GM19025 (cell line): ENCODE data around the gene MINDY2.
"Not testable (repeated sequence)": the region's sequence is repeated elsewhere in the genome, so short reads cannot be mapped to it uniquely, and the experiment has no call there.

Experiments used
- ATAC-seq: cut with Tn5 transposase; IDR thresholded peaks from one replicate; pipeline ENCODE4 v1.9.1; 2021; ENCODE audit warnings: mild to moderate bottlenecking, low read depth, moderate library complexity; ENCODE audit not compliant: unreplicated experiment

Gene MINDY2

DNA sequence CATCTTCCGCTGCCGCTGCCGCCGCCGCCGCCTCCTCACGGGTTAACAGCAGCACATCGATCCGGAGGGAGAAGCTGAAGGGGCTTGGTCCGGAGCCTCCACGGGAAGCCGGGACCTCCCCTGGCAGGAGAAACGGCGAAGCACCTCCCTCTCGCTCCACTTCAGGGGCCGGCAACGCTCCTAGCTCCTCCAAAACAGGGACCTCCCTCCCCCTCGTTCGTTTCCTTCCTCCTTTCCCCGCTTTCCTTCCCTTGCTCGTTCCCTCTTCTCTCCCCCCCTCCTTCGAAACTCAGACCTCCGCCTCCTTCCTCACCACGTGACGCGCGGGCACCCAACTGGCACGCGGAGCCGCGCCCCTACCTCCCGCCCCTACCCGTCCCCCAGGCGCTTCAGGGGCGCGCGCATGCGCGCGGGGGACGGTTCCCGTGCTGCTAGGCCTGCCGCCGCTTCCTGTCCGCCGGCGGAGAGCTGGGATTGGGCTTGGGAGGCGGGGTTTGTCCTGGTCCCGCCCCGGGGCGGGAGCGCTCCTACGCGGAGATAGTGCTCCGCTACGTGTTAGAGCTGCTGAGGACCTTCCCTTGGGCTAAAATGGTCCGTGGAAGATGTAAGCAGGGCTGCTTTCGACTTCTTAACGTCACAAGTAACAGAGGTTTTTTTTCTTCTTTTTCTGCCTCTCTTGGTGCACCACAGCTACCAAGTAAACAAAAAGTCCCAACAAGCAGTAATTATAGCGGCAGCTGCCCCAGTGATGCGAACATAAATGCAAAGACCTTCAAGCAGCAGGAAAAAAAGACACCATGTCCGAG lies 21.4 kb upstream of the MINDY2 start, which contains the start of gene ADAM10:
Gene ADAM10 (minus strand): TSS at position 176 of the 806 bp plus-strand sequence. CDS start 173 bp downstream, at position 3.
- peak; percentile 88 for ATAC-seq

DNA sequence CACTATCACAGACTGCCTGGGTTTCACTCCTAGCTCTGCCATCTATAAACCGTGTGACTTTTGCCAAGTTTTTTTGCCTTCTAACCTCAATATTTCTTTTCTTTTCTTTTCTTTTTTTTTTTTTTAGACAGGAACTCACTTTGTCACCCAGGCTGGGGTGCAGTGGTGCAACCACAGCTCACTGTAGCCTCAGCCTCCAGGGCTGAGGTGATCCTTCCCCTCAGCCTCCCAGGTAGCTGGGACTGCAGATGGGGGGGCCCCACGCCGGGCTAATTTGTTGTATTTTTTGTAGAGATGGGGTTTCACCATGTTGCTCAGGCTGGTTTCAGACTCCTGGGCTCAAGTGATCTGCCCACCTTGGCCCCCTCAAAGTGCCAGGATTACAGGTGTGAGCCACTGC lies 18.4 kb upstream of the MINDY2 start:
- ATAC-seq: no peak

DNA sequence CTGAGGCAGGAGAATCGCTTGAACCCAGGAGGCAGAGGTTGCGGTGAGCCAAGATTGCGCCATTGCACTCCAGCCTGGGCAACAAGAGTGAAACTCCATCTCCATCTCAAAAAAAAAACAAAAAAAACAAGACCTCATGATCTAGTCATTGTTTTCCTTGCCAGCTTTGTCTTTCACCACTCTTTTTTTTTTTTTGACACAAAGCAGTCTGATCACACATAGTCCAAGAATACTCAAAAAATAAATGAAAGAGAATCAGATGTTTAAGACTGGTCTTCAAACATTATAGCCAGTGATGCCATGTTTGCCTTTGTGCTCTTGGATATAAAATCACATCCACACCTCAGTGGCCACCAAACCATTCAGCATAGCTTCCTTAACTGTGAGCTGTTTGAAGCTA lies 15.8 kb upstream of the MINDY2 start:
- ATAC-seq: no peak

DNA sequence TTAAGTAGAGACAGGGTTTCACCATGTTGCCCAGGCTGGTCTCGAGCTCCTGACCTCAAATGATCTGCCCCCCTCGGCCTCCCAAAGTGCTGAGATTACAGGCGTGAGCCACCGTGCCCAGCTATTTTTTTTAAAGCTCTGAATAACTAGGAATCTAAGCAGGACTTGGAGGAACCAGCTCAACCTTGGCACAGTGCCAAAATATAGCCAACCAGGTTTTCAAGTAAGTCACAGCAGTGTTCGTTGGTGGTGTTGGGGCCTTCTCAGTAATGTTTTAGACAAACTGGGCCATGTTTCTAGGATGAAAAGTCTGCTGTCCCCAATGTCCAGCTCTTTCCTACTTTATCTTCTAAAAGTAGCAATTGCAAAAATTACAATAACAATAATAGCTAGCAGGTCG lies 15.1 kb upstream of the MINDY2 start:
- no peak for ATAC-seq

DNA sequence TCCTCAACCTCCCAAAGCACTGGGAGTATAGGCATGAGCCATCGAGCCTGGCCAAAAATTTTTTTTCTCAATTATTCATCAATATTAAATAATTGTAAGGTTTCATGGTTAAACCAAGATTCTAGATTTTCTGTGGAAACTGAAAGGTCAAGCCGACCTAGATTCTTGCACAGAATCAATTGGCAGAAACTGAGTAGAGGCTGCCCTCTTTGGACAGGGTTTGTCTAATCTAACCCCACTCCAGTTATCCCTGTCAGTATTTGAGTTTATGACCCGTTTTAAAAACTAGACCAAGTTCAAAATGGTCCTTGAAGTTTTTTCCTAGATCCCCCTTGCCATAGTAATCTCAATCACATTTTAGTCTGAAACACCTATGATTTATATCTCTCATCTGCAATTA lies 13.0 kb upstream of the MINDY2 start:
- ATAC-seq: no peak

DNA sequence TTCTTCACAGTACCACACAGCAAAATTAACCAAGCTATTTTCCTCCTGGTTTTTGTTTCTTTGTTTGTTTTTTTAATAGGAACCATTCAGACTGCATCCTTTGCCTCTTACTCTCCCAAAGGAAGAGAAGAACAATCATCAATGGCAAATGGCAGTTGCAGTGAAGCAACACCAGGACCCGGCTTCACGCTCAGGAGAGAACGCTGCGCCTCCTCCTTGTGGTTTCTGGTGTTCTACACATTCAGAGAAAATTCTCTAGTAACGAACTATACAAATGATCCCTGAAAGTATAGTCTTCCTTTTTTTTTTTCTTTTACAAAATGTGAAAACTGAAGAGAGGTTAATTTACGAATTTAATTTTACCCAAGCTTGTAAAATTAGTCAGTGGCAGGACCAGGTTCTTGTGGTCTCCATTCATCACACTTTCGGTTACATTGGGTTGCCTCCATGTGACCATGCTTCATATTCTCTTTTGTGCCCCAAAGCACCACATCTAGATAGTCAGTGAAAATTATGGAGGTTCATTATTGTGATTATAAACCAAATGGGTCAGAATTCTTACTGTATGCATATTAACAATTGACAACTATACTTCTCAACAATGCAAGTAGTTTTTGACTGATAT lies 10.6 kb upstream of the MINDY2 start:
- ATAC-seq: no peak

DNA sequence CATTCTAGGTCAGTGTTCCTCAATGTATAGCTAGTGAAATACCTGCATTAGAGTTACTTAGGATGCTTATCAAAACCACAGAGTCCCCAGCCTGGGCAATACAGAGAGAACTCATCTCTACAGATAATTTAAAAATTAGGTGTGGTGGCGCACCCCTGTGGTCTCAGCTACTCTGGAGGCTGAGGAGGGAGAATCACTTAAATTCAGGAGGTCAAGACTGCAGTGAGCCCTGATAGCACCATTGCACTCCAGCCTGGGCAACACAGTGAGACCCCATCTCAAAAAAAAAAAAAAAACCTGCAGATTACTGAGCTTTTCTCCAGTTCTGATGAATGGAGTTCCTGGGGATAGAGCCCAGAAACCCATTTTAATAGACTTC lies 10.1 kb upstream of the MINDY2 start:
- no peak for ATAC-seq

DNA sequence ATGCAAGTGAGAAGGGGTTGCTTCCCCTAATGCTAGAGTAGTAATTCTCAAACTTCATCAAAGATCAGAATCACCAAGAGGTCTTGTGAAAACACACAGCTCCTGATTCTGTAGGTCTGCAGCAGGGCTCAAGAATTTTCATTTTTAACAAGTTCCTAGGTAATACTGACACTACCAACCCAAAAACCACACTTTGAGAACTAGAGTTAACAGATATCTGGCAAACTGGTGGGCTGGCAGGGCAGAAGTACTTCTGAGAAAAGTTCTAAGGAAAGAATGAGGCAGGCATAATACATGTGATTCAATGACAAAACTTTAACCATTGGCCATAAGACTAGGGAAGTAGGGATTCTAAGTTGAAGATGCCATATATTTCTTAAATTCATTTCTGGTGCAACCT lies 8.8 kb upstream of the MINDY2 start:
- ATAC-seq: no peak

DNA sequence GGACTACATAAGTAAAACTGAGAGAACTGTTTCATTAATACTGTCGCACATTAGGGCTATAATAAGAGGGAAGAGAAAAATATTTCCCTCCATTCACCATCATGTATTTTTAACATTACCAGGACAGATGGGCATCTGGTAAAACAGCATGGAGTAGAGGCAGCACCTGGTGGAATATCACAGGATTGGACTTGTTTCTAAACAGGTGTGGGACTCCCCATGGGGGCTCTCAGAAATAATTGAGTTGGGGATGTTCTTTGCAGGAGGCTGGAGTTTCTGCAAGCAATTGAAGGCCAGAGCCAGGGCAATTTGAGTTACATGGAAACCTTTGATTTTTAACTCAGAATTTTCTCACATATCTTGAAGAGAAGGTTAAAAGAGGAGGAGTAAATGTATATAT lies 8.4 kb upstream of the MINDY2 start:
- ATAC-seq: no peak

DNA sequence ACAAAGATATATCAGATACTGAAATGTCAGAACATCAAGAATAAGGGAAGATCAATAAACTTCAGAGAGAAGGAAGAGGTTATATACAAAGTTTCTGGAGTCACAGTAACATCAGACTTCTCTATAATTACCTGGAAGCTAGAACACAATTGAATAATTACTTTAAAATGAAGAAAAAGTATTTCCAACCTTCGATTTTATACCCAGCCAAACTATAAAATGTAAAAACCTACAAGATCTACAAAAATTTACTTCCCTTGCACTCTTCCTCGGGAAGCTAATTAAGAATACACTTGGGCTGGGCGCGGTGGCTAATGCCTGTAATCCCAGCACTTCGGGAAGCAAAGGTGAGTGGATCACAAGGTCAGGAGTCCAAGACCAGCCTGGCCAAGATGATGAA lies 6.6 kb upstream of the MINDY2 start:
- ATAC-seq: no peak

DNA sequence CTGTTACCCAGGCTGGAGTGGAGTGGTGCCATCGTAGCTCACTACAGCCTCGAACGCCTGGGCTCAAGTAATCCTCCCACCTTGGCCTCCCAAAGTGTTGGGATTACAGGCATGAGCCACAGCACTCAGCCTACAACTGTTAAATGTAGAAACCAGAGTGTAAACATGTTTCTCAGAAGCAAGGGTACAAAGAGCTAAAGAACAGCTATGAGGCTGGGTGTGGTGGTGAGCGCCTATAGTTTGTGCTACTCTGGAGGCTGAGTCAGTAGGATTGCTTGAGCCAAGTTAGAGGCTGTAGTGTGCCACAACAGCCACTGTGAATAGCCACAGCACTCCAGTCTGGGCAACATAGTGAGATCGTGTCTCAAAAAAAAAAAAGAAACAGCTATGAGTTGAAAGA lies 4.8 kb upstream of the MINDY2 start:
- ATAC-seq: no peak

DNA sequence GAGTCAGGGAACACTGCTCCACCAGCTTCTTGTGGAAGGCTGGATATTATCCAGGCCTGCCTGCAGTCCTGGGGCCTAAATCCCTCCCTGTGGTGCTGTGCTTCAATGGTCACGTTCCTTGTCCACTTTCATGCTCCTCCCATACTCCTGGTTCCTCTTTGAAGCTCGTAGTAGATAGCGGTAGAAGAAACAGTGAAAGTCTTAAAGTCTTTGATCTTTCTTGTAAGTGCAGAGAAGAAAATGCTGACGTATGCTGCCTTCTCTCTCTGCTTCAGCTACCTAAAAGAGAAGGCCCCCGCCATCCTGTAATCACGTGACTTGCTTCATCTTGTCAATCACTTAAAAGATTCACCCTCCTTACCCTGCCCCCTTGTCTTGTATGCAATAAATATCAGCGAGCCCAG lies 2.5 kb upstream of the MINDY2 start:
- not testable (repeated sequence) for ATAC-seq

DNA sequence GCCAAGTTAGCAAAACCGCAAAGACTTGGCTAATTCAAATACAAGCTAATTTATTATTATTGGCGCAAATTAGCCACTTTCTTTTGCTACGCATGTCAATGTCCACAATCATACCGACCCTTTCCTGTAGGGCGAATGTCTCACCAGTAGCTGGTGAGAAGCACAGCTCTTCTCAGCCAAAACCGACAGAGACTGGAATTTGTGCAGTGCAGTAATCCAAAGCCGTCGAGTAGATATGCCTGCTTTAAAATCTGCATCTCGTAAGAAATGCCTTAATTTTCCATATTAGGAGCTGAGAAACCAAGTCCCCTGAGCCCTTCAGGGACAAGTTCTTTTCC lies 614 bp upstream of the MINDY2 start:
- ATAC-seq: peak; percentile 2

DNA sequence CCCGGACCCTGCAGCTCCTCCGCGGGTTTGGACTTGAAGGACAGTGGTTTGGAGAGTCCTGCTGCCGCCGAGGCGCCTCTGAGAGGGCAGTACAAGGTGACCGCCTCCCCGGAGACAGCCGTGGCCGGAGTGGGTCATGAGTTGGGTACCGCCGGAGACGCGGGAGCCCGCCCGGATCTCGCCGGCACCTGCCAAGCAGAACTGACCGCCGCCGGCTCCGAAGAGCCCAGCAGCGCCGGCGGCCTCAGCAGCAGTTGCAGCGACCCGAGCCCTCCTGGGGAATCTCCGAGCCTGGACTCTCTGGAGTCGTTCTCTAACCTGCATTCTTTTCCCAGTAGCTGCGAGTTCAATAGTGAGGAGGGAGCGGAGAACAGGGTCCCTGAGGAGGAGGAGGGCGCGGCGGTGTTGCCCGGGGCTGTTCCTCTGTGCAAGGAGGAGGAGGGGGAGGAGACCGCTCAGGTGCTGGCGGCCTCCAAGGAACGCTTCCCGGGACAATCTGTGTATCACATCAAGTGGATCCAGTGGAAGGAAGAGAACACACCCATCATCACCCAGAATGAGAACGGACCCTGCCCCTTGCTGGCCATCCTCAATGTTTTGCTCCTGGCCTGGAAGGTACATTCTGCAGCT lies 634 bp downstream of the MINDY2 start:
- no peak for ATAC-seq

DNA sequence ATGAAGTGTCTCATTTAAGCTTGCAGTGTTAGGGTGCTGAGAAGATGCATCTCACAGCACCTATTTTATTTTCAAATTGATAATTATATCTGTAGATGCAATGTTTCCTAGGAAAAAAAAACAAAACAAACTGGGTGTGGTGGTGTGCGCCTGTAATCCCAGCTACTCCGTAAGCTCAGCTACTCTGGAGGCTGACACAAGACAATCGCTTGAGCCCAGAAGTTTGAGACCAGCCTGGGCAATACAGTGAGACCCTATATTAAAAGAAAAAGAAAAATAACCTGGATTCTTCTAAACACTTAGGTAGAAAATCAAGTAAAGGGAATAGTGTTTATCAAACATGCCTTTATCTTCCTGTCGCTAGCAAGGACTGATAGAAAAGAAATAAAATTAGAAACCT lies 1.9 kb downstream of the MINDY2 start:
- no peak for ATAC-seq

DNA sequence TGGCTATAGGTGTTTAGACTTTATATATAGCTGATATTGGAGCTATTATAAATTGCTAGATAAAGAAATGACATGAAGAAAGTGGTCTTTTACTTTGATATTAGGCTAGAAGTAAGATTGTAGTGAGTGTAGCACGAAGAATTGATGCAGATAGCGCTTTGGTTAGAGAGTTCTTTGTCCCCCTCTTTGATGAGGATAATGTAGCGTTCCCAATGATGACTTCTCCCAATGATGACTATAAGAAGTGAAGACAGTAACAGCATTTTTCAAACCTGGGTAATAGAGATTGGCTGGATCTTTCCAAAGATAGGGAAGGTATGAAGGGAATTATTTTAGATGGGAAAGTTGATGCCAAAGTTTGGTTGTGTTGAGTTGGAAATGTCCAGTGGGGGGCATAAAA lies 4.3 kb downstream of the MINDY2 start:
- ATAC-seq: no peak

DNA sequence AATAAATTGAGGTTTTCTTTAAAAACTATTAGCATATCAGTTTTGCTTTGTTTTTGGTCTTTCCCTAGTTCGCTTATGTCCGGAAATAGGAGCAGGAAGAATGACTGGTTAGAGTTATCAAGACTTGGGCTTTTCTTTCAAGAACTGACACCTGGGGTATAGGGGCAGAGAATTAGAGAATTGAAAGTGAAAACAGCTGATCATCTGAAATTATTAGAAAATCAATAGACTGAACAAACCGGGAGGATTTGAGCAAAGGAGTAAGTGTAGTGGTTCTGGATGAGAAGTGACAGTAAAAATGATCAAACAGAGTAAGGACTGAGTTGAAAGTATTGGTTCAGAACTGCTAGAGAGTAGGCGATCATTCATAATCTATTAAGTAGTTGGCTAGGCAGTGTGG lies 6.0 kb downstream of the MINDY2 start:
- peak; percentile 66 for ATAC-seq

DNA sequence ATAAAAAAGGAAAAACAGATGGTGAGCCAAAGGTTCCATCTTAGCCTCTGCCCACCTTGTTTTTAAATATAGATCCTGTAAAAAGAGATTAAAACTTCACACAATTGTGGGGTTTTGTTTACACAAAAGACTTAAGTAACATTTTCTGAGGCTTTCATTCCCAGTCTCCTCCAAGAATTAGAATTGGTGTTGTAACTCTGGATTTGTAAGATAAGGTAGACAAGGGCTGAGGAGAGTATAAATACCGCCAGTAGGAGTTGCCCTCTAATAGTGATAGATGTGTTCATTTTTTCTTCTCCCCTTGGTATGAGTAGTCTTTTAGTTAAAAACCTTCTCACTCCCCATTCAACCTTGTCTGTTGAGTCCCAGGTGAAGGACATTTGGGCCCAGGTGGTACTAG lies 8.5 kb downstream of the MINDY2 start:
- no peak for ATAC-seq

DNA sequence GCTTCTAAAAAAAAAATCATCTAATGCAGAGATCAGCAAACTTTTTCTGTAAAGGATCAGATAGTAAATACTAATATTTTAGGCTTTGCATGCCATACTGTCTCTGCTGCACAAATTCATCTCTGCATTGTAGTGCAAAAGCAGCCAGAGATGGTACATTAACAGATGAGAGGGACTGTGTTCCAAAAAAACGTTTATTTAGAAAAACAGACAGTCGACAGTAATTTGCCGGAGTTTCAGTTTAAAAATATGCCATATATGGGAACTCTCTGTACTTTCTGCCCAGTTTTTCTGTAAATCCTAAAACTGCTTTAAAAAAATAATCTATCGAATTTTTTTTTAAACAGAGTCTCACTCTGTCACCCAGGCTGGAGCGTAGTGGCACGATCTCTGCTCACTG lies 14.3 kb downstream of the MINDY2 start:
- ATAC-seq: no peak

DNA sequence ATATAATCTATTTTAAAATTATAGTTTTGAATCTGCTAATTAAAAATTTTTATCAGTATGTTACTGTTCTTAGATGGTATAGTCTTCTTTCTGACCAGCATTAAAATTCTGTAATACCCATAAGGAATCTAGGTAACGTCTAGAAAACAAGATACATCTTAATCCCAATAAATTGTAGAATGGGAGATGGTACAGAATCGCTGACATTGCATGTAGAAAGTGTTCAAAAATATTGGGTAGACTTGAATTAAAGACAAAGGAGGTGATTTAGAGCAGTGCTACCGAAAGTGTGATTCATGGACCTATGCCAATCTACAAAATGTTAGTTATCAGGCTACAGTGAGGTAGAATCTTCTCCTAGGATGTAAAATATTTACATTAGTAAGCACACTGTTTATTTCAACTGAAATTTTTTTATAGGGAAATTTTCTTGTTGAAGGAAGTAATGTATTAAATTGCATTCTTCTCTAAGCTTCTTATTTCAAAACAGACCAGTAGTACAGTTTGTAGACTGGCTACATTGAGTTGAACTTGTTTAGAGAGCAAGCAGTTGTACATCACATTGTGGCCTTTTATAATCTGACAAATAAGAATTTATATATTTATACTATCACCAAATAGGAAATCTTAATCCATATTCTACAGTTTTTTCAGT lies 17.1 kb downstream of the MINDY2 start:
- ATAC-seq: no peak

DNA sequence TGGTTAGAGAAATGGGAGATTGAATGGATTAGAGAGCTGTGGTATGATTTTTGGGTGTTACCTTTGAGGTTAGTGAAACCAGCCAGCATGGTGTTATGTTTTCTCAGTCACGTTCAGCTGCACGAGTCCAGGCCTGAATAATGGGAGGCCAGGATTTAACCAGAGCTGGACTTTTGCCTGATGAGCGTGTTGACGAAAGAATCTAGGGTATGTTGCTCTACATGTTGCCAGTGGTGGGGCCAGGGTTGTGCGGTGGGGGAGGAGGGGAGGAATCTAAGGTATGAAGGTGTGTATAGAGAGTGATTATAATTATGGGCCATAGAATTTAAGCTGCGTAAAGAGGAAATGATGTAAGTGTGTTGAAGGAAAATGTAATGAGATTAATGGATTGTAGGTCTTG lies 22.8 kb downstream of the MINDY2 start:
- ATAC-seq: no peak
